HG02970 (cell line): ENCODE results near the gene KIF9.
A peak's percentile ranks its signal among the peaks of the same experiment; 100 is the strongest.

Experiments used
- ATAC-seq: cut with Tn5 transposase; IDR thresholded peaks from one replicate; pipeline ENCODE4 v1.9.1; 2021; ENCODE audit warnings: mild to moderate bottlenecking, moderate library complexity, moderate number of reproducible peaks; ENCODE audit not compliant: unreplicated experiment, low FRiP score

Gene KIF9

GRCh38 chr3:47294392-47294791 lies 11.8 kb upstream of the KIF9 start:
- ATAC-seq, result no peak

- no peak for ATAC-seq
These were observed 11.2 kb upstream of the KIF9 start for GRCh38 chr3:47293822-47294221.

- peak; percentile 55 for ATAC-seq
These were observed 9.3 kb upstream of the KIF9 start for GRCh38 chr3:47291754-47292420.

- ATAC-seq, result no peak
These were observed 8.7 kb upstream of the KIF9 start for GRCh38 chr3:47291158-47291753.

- no peak for ATAC-seq
These were observed 6.6 kb upstream of the KIF9 start for GRCh38 chr3:47288966-47289910.

- no peak for ATAC-seq
These were observed 1.2 kb upstream of the KIF9 start for GRCh38 chr3:47283591-47284364.

- no peak for ATAC-seq
These were observed 566 bp upstream of the KIF9 start for GRCh38 chr3:47283193-47283537.

- no peak for ATAC-seq
These were observed 2.1 kb downstream of the KIF9 start for GRCh38 chr3:47280519-47280918.

- ATAC-seq, result no peak
These were observed 6.0 kb downstream of the KIF9 start for GRCh38 chr3:47276558-47276957.

- ATAC-seq, result no peak
These were observed 7.9 kb downstream of the KIF9 start for GRCh38 chr3:47274652-47275051.

GRCh38 chr3:47273564-47273963 lies 9.0 kb downstream of the KIF9 start:
- no peak for ATAC-seq

GRCh38 chr3:47270526-47270925 lies 12.1 kb downstream of the KIF9 start:
- no peak for ATAC-seq

GRCh38 chr3:47267490-47267824 lies 15.1 kb downstream of the KIF9 start:
- ATAC-seq, result no peak

GRCh38 chr3:47266709-47267489 lies 15.7 kb downstream of the KIF9 start:
- ATAC-seq, result no peak

GRCh38 chr3:47265725-47266428 lies 16.7 kb downstream of the KIF9 start:
- no peak for ATAC-seq

GRCh38 chr3:47265008-47265407 lies 17.6 kb downstream of the KIF9 start:
- ATAC-seq, result no peak

GRCh38 chr3:47261301-47261700 lies 21.3 kb downstream of the KIF9 start:
- no peak for ATAC-seq

- no peak for ATAC-seq
These were observed 22.0 kb downstream of the KIF9 start for GRCh38 chr3:47260605-47261004.

- no peak for ATAC-seq
These were observed 23.5 kb downstream of the KIF9 start for GRCh38 chr3:47259114-47259513.
